Nephron (organoid): ENCODE measurements around the gene MAPK9.

Experiments used
- H3K27ac Mint-ChIP-seq, 3 experiments: 2 replicates each; pipeline ENCODE4 v1.8.0; 2020; ENCODE audit warnings: mixed read lengths in 3 of 3, mild to moderate bottlenecking in 2 of 3, moderate library complexity in 1 of 3
- H3K27me3 Mint-ChIP-seq: 2 replicates; pipeline ENCODE4 v1.8.0; 2021; ENCODE audit warnings: low read depth, mild to moderate bottlenecking, moderate library complexity, mixed read lengths
- H3K36me3 Mint-ChIP-seq: 2 replicates; pipeline ENCODE4 v1.8.0; 2020; ENCODE audit warnings: low read depth, mixed read lengths
- H3K4me1 Mint-ChIP-seq: 2 replicates; pipeline ENCODE4 v1.8.0; 2020; ENCODE audit warnings: mixed read lengths
- H3K4me3 Mint-ChIP-seq, 3 experiments: 2 replicates each; pipeline ENCODE4 v1.8.0; 2020; ENCODE audit warnings: mild to moderate bottlenecking in 3 of 3, mixed read lengths in 3 of 3, moderate library complexity in 2 of 3
- H3K9me3 Mint-ChIP-seq: 2 replicates; pipeline ENCODE4 v1.8.0; 2020; ENCODE audit warnings: mixed read lengths
- TF ChIP-seq, protein P1 (sequence below), 3 experiments: fragments of 200-600 bp; sonication (generic); IDR thresholded peaks; one replicate each; pipeline ENCODE4 v1.5.0; 2021; ENCODE audit warnings: antibody characterized with exemption in 3 of 3; ENCODE audit not compliant: unreplicated experiment in 3 of 3

Gene MAPK9

DNA sequence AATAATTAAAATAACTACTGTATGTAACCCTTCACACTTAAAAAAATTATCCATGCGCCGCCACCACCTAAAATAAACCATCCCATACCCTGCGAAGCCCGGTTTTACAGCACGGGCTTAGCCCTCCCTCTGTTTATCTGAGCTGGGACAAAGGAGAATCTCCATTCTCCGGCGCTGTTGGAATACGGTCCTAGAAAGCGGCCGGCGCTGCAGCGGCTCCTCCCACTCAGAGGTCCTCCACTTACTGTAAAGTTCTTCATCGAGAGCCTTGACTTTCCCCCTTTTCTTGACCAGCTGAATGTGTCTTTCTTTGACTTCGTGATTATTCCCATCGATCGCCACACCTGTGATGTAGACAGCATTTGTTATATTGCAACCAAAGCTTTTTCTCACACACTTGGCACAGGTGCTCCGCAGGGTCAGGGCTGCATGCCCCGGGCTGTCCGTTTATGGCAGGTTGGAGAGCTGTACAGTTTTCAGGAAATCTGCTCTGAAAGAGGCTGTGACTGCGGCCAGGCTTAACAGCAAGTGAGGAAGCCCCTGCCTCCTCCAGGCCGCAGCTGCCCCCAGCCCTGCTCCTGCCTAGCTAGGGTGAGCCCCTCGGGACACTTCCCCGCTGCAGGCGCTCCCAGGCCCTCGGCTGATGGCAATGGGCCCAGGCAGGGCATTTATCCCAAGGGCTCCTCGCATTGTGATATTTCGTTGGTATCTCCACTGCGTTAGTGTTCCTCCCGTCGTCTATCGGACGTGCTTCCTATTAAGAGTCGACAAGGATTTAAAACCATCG, 44.5 kb upstream of the MAPK9 start:
- Mint-ChIP-seq H3K36me3 (peaks cover 38% of the 10 kb centered on the region), H3K27ac (no peak overlapping the region), H3K4me1 (peaks cover 13% of the 10 kb centered on the region), H3K4me3 (no peak overlapping the region), H3K27me3 (no peaks in the 10 kb centered on the region), H3K9me3 (no peaks in the 10 kb centered on the region)
- TF ChIP-seq, protein P1, sequence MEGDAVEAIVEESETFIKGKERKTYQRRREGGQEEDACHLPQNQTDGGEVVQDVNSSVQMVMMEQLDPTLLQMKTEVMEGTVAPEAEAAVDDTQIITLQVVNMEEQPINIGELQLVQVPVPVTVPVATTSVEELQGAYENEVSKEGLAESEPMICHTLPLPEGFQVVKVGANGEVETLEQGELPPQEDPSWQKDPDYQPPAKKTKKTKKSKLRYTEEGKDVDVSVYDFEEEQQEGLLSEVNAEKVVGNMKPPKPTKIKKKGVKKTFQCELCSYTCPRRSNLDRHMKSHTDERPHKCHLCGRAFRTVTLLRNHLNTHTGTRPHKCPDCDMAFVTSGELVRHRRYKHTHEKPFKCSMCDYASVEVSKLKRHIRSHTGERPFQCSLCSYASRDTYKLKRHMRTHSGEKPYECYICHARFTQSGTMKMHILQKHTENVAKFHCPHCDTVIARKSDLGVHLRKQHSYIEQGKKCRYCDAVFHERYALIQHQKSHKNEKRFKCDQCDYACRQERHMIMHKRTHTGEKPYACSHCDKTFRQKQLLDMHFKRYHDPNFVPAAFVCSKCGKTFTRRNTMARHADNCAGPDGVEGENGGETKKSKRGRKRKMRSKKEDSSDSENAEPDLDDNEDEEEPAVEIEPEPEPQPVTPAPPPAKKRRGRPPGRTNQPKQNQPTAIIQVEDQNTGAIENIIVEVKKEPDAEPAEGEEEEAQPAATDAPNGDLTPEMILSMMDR (IDR thresholded peaks at IDR 0.05; ENCODE audit: unreplicated experiment in 3 of 3) = no peak

DNA sequence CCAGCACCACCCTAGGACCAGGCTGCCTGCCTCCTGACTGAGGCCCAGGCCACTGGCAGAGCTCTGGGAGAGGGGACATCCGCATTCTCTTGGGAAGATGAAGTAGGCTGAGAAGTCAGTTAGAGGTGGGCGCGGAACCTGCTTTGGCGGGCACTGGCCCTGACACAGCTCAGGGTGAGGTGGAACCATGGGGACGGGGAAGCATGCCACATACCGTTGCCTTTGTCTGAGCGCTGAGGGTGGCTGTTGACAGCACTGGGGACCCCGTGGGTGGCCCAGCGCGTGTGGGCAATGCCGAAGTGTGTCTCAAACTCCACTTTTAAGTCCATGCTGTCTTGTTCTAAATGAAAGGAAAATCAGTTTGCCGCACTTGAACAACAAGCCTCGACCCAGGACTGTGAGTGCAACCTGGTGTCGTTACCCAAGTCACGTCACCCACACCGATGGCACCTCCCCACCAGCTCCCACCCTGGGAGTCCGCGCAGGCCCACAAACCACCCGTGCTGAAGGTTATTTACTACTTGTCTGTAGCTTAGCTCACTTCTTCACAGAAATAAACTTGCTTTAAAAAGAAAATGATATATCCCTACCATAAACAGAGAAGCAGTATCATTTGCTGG, 43.8 kb upstream of the MAPK9 start:
- Mint-ChIP-seq H3K4me1 (peaks cover 20% of the 10 kb centered on the region), H3K27me3 (peaks cover 2% of the 10 kb centered on the region), H3K27ac (no peak overlapping the region), H3K36me3 (peaks cover 44% of the 10 kb centered on the region), H3K9me3 (no peaks in the 10 kb centered on the region), H3K4me3 (no peak overlapping the region)
- TF ChIP-seq, protein P1 (IDR thresholded peaks at IDR 0.05; ENCODE audit: unreplicated experiment in 3 of 3) = no peak

DNA sequence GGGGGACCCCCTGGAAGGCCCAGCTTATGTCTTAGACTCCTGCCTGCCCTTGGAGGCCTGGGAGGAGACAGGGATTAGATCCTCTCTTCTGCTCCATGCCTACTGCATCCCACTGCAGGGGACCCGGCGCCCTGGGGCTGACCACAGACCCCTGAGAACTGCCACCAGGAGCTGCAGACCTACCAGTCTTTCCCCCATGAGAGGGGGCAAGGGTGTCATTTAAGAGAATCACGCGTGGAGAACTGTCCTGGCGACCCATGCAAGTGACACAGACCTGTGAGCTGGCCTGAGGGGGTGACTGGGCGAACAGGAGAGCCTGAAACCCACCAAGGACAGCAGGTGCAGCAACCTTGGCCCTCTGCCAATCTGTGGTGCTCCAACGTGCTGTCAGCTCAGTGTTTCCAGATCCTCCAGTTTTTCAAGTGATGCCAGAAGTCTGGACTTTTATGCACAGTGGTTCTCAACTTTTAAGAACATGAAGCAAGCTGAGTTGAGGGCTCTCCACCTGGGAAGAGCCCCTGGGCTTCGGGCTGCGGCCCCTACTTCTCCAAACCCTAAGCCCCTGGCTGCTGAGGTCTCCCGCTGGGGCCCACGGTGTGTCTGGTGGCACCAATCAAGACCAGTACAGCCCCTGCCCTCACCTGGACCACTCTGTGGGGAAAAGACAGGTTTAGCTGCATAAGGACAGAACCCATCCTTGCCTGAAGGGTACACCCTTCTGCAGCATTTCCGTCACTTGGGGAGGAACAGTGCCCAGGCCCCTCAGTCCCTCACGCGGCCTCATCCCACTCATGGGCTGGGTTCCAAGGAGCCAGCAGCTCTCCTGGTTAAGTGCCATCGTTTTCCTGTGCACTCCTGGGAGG, 43.1 kb upstream of the MAPK9 start:
- TF ChIP-seq, protein P1 (IDR thresholded peaks at IDR 0.05; ENCODE audit: unreplicated experiment in 3 of 3) = no peak
- Mint-ChIP-seq H3K9me3 (no peaks in the 10 kb centered on the region), H3K4me1 (peaks cover 20% of the 10 kb centered on the region), H3K36me3 (peaks cover 45% of the 10 kb centered on the region), H3K27ac (no peak overlapping the region), H3K27me3 (peaks cover 5% of the 10 kb centered on the region), H3K4me3 (no peak overlapping the region)

DNA sequence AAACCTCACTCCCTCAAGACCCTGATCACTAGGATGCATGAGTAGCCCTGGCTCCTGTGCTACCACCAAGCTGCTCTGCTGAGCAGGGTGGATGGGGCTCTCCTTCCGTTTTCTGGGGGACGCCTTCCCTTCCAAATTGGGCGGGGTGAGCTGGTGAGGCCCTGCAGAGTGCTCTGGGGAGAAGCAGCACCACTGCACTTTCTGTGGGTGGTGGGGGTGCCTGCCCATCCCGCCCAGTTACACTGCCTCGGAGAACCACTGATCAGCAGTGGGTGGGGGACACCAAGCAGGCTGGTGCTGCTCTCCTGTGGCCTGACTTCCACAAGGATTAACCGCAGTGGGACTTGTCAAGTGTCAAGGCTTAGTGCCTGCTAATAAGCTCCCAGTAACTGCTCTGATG, 42.3 kb upstream of the MAPK9 start:
- peaks cover 48% of the 10 kb centered on the region for H3K36me3 Mint-ChIP-seq
- no peak overlapping the region for H3K4me3 Mint-ChIP-seq
- H3K4me1 Mint-ChIP-seq = peaks cover 15% of the 10 kb centered on the region
- TF ChIP-seq, protein P1 (IDR thresholded peaks at IDR 0.05; ENCODE audit: unreplicated experiment in 3 of 3) = no peak
- no peak overlapping the region for H3K27ac Mint-ChIP-seq
- H3K27me3 Mint-ChIP-seq = peaks cover 5% of the 10 kb centered on the region
- no peaks in the 10 kb centered on the region for H3K9me3 Mint-ChIP-seq

DNA sequence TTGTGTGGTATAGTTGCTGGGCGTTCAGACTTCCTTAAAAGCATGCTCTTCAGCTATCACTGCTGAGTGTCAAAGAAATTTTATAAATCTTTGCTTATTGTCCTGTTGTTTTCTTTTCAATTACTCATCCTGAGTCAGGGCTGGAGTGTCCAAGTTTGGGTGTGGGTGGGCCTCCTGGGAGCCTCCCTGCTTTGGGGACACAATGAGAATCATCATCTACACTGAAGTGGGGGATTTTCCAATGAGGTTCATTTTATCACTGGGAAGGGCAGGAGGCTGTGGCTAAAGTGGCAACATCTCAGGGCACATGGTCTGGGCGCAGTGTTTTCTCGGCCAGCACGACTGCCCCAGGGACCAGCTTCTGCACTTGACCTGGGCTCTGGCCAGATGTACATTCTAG, 41.8 kb upstream of the MAPK9 start:
- no peak overlapping the region for H3K27ac Mint-ChIP-seq
- H3K9me3 Mint-ChIP-seq = no peaks in the 10 kb centered on the region
- peaks cover 15% of the 10 kb centered on the region for H3K4me1 Mint-ChIP-seq
- peaks cover 5% of the 10 kb centered on the region for H3K27me3 Mint-ChIP-seq
- peaks cover 48% of the 10 kb centered on the region for H3K36me3 Mint-ChIP-seq
- no peak overlapping the region for H3K4me3 Mint-ChIP-seq
- TF ChIP-seq, protein P1 (IDR thresholded peaks at IDR 0.05; ENCODE audit: unreplicated experiment in 3 of 3) = no peak
